ENCODE data around the gene EFCAB5.

- TF ChIP-seq CTCF (IDR thresholded peaks at IDR 0.05; ENCODE audit: insufficient read depth, low read length) = no peak
- no peak for TF ChIP-seq POLR2AphosphoS5 (IDR thresholded peaks at IDR 0.05; ENCODE audit: low read depth)
- no peak for TF ChIP-seq REST (IDR thresholded peaks at IDR 0.05; ENCODE audit: insufficient replicate concordance, low read depth)
These were observed 26.5 kb upstream of the EFCAB5 start for GRCh38 chr17:29914819-29915537.

All from HL-60 (cell line).